WERI-Rb-1 (cell line): ENCODE data around the gene UBASH3B.
"Not testable (repeated sequence)": the region's sequence is repeated elsewhere in the genome, so short reads cannot be mapped to it uniquely, and the experiment has no call there.

Experiments used
- DNase-seq: peaks from one replicate; pipeline ENCODE4 v3.0.0-alpha.2; 2020
- H3K27ac ChIP-seq: fragments of 250-450 bp; sonication (Bioruptor Pico); 2 replicates; pipeline ENCODE4 v1.5.1; 2020; ENCODE audit warnings: mild to moderate bottlenecking, moderate library complexity
- H3K27me3 ChIP-seq: fragments of 250-450 bp; sonication (Bioruptor Pico); 2 replicates; pipeline ENCODE4 v1.5.1; 2021; ENCODE audit warnings: mild to moderate bottlenecking, low read depth, moderate library complexity; ENCODE audit not compliant: insufficient read depth, severe bottlenecking
- H3K36me3 ChIP-seq: fragments of 250-450 bp; sonication (Bioruptor Pico); 2 replicates; pipeline ENCODE4 v1.5.1; 2020; ENCODE audit warnings: mild to moderate bottlenecking, moderate library complexity
- H3K4me3 ChIP-seq: 2 replicates; pipeline ENCODE4 v1.5.1; 2011; ENCODE audit warnings: low read depth, mild to moderate bottlenecking, control low read depth, low read length
- H3K9me3 ChIP-seq: fragments of 250-450 bp; sonication (Bioruptor Pico); 2 replicates; pipeline ENCODE4 v1.5.1; 2021; ENCODE audit warnings: mild to moderate bottlenecking, moderate library complexity; ENCODE audit not compliant: severe bottlenecking
- CTCF ChIP-seq: IDR thresholded peaks from 2 replicates; pipeline ENCODE4 v1.5.1; 2011; ENCODE audit warnings: low read depth, mild to moderate bottlenecking, control low read depth, inconsistent platforms, low read length

UBASH3B gene

GRCh38 chr11:122815900-122816299 lies 160.4 kb downstream of the UBASH3B start:
- Histone ChIP-seq H3K4me3 (no peak overlapping the region), H3K27me3 (peaks cover 32% of the 10 kb centered on the region), H3K36me3 (no peaks in the 10 kb centered on the region), H3K9me3 (peaks cover 10% of the 10 kb centered on the region), H3K27ac (no peak overlapping the region)
- no peak for DNase-seq
- TF ChIP-seq CTCF: no peak

- Histone ChIP-seq H3K27me3 (peaks cover 35% of the 10 kb centered on the region), H3K4me3 (no peak overlapping the region), H3K27ac (no peak overlapping the region), H3K9me3 (peaks cover 10% of the 10 kb centered on the region), H3K36me3 (no peaks in the 10 kb centered on the region)
- TF ChIP-seq CTCF: no peak
- no peak for DNase-seq
Measured at GRCh38 chr11:122816761-122817520, 161.4 kb downstream of the UBASH3B start.

- DNase-seq: no peak
- Histone ChIP-seq H3K4me3 (no peak overlapping the region), H3K27me3 (peaks cover 37% of the 10 kb centered on the region), H3K27ac (no peak overlapping the region), H3K36me3 (no peaks in the 10 kb centered on the region), H3K9me3 (peaks cover 21% of the 10 kb centered on the region)
- no peak for TF ChIP-seq CTCF
Measured at GRCh38 chr11:122820158-122820557, 164.6 kb downstream of the UBASH3B start.

GRCh38 chr11:122821169-122821568 lies 165.6 kb downstream of the UBASH3B start:
- Histone ChIP-seq H3K27ac (no peak overlapping the region), H3K27me3 (peaks cover 33% of the 10 kb centered on the region), H3K36me3 (no peaks in the 10 kb centered on the region), H3K9me3 (peaks cover 21% of the 10 kb centered on the region), H3K4me3 (no peak overlapping the region)
- DNase-seq: no peak
- TF ChIP-seq CTCF: no peak

- peaks cover 21% of the 10 kb centered on the region for H3K9me3 ChIP-seq
- TF ChIP-seq CTCF: no peak
Measured at GRCh38 chr11:122822241-122822640, 166.7 kb downstream of the UBASH3B start.

GRCh38 chr11:122823564-122823963 lies 168.0 kb downstream of the UBASH3B start:
- Histone ChIP-seq H3K4me3 (no peak overlapping the region), H3K9me3 (peaks cover 21% of the 10 kb centered on the region), H3K27ac (no peak overlapping the region), H3K27me3 (peaks cover 27% of the 10 kb centered on the region), H3K36me3 (no peaks in the 10 kb centered on the region)
- no peak for TF ChIP-seq CTCF
- DNase-seq: no peak

More at GRCh38 chr11:122822241-122822640, 166.7 kb downstream of the UBASH3B start:
- Histone ChIP-seq H3K27me3 (peaks cover 29% of the 10 kb centered on the region), H3K27ac (no peak overlapping the region), H3K36me3 (no peaks in the 10 kb centered on the region), H3K4me3 (no peak overlapping the region)
- DNase-seq: no peak

GRCh38 chr11:122829371-122829770 lies 173.8 kb downstream of the UBASH3B start:
- DNase-seq, H3K9me3 ChIP-seq, H3K27ac ChIP-seq, H3K27me3 ChIP-seq, H3K4me3 ChIP-seq, H3K36me3 ChIP-seq: not testable (repeated sequence)

GRCh38 chr11:122832297-122832696 lies 176.8 kb downstream of the UBASH3B start:
- H3K27me3 ChIP-seq: peaks cover 13% of the 10 kb centered on the region
- H3K27ac ChIP-seq, DNase-seq, H3K9me3 ChIP-seq, H3K4me3 ChIP-seq, H3K36me3 ChIP-seq: not testable (repeated sequence)
